IMR-90 (cell line): ENCODE results near the gene RNF166. TPM values are rescaled to one million over a fixed set of nuclear protein-coding genes. Genes with fewer than 3 reads are reported as not detected.

Experiments used
- ATAC-seq: fragments of 200-7000 bp; cut with Tn5 transposase; 2 replicates; pipeline ENCODE4 v1.9.1; 2020; ENCODE audit warnings: low read depth, mild to moderate bottlenecking, moderate library complexity
- BruUV-seq: library from RNA; stranded (reverse); fragments of 400-500 nt; replicated peaks from 2 replicates; lab custom pipeline; 2021; lab: Mats Ljungman, UMichigan
- CTCF ChIA-PET: fragments of 300-600 bp; formaldehyde crosslinking; extraction: SDS; loops from one replicate; lab custom pipeline; 2021; ENCODE audit warnings: antibody characterized with exemption; lab: Yijun Ruan, JAX
- POLR2A ChIA-PET: fragments of 300-600 bp; sonication (Branson Sonifier 250); formaldehyde crosslinking; loops from one replicate; lab custom pipeline; 2022; ENCODE audit warnings: antibody characterized with exemption; ENCODE audit not compliant: unreplicated experiment; lab: Charles Lee
- DNase-seq: peaks from one replicate; pipeline ENCODE4 v3.0.0; 2013
- H2AFZ ChIP-seq: replicated peaks from 2 replicates; pipeline ENCODE3; 2013; ENCODE audit warnings: low read length, mild to moderate bottlenecking; ENCODE audit not compliant: poor library complexity
- H2AK5ac ChIP-seq: 2 replicates; pipeline ENCODE4 v1.6.1; 2013; ENCODE audit warnings: low read depth, low read length, inconsistent platforms
- H2AK9ac ChIP-seq: replicated peaks from 2 replicates; pipeline ENCODE3; 2013; ENCODE audit warnings: mild to moderate bottlenecking, low read depth, low read length, moderate library complexity; ENCODE audit not compliant: poor library complexity
- H2BK120ac ChIP-seq: 2 replicates; pipeline ENCODE4 v1.6.1; 2013; ENCODE audit warnings: low read depth, low read length, inconsistent platforms
- H2BK15ac ChIP-seq: 3 replicates; pipeline ENCODE4 v1.6.1; 2013; ENCODE audit warnings: low read depth, low read length, inconsistent platforms
- H2BK20ac ChIP-seq: 2 replicates; pipeline ENCODE4 v1.6.1; 2013; ENCODE audit warnings: low read depth, mild to moderate bottlenecking, inconsistent platforms, low read length, moderate library complexity
- H2BK5ac ChIP-seq: 2 replicates; pipeline ENCODE4 v1.6.1; 2013; ENCODE audit warnings: mild to moderate bottlenecking, low read depth, low read length, inconsistent platforms; ENCODE audit not compliant: poor library complexity, severe bottlenecking
- H3K14ac ChIP-seq: replicated peaks from 2 replicates; pipeline ENCODE4 v1.6.1; 2013; ENCODE audit warnings: low read depth, low read length, inconsistent platforms
- H3K18ac ChIP-seq: 2 replicates; pipeline ENCODE4 v1.6.1; 2013; ENCODE audit warnings: low read depth, low read length, control low read depth
- H3K23ac ChIP-seq: 2 replicates; pipeline ENCODE4 v1.6.1; 2013; ENCODE audit warnings: low read depth, low read length, inconsistent platforms
- H3K27ac ChIP-seq: 2 replicates; pipeline ENCODE4 v1.5.1; 2013; ENCODE audit warnings: mild to moderate bottlenecking, control low read depth, low read length; ENCODE audit not compliant: insufficient read depth
- H3K27me3 ChIP-seq: 2 replicates; pipeline ENCODE4 v1.6.1; 2013; ENCODE audit warnings: low read length; ENCODE audit not compliant: control insufficient read depth, insufficient read depth
- H3K36me3 ChIP-seq: 2 replicates; pipeline ENCODE4 v1.6.1; 2013; ENCODE audit warnings: low read length, mixed read lengths; ENCODE audit not compliant: control insufficient read depth, insufficient read depth
- H3K4ac ChIP-seq: 2 replicates; pipeline ENCODE4 v1.6.1; 2013; ENCODE audit warnings: low read depth, low read length, inconsistent platforms
- H3K4me1 ChIP-seq: 2 replicates; pipeline ENCODE4 v1.6.1; 2013; ENCODE audit warnings: low read length, mixed read lengths; ENCODE audit not compliant: control insufficient read depth, insufficient read depth
- H3K4me2 ChIP-seq: 2 replicates; pipeline ENCODE4 v1.6.1; 2013; ENCODE audit warnings: low read depth, mild to moderate bottlenecking, control low read depth, low read length, moderate library complexity
- H3K4me3 ChIP-seq: 2 replicates; pipeline ENCODE4 v1.5.1; 2013; ENCODE audit warnings: low read depth, mild to moderate bottlenecking, control low read depth, low read length, moderate library complexity; ENCODE audit not compliant: insufficient read depth
- H3K56ac ChIP-seq: 2 replicates; pipeline ENCODE4 v1.6.1; 2013; ENCODE audit warnings: low read length, inconsistent platforms; ENCODE audit not compliant: insufficient read depth; ENCODE audit errors: extremely low read depth
- H3K79me1 ChIP-seq, 2 experiments: 2 replicates each; pipeline ENCODE4 v1.6.1; 2013; ENCODE audit warnings: low read length in 2 of 2, inconsistent platforms in 1 of 2, low read depth in 1 of 2
- H3K9ac ChIP-seq: 2 replicates; pipeline ENCODE4 v1.6.1; 2013; ENCODE audit warnings: low read depth, low read length, control low read depth
- H3K9me1 ChIP-seq: 2 replicates; pipeline ENCODE4 v1.6.1; 2013; ENCODE audit warnings: low read length, inconsistent platforms; ENCODE audit not compliant: insufficient read depth
- H3K9me3 ChIP-seq: 2 replicates; pipeline ENCODE4 v1.6.1; 2013; ENCODE audit warnings: low read length; ENCODE audit not compliant: control insufficient read depth, insufficient read depth
- H4K20me1 ChIP-seq: 2 replicates; pipeline ENCODE4 v1.6.1; 2013; ENCODE audit warnings: low read length, inconsistent platforms; ENCODE audit not compliant: insufficient read depth
- H4K5ac ChIP-seq: 2 replicates; pipeline ENCODE4 v1.6.1; 2013; ENCODE audit warnings: mild to moderate bottlenecking, low read depth, low read length, control low read depth
- H4K8ac ChIP-seq, 2 experiments: 2 replicates each; pipeline ENCODE4 v1.6.1; 2013; ENCODE audit warnings: low read depth in 2 of 2, low read length in 2 of 2, control low read depth in 1 of 2, inconsistent platforms in 1 of 2
- H4K91ac ChIP-seq: 2 replicates; pipeline ENCODE4 v1.6.1; 2013; ENCODE audit warnings: low read depth, low read length, inconsistent platforms; ENCODE audit not compliant: insufficient read depth
- FOS ChIP-seq: fragments of 150-350 bp; IDR thresholded peaks from 2 replicates; pipeline ENCODE4 v1.6.1; 2016; ENCODE audit warnings: low read depth, low read length
- NFE2L2 ChIP-seq: fragments of 150-350 bp; IDR thresholded peaks from 2 replicates; pipeline ENCODE4 v1.6.1; 2016; ENCODE audit warnings: low read depth, mild to moderate bottlenecking, low read length
- POLR2A ChIP-seq: IDR thresholded peaks from 2 replicates; pipeline ENCODE4 v1.6.1; 2012; ENCODE audit warnings: mild to moderate bottlenecking, low read depth, low read length
- RFX5 ChIP-seq: IDR thresholded peaks from 2 replicates; pipeline ENCODE4 v1.8.0; 2012; ENCODE audit warnings: low read depth, mild to moderate bottlenecking, low read length, moderate library complexity
- SMC3 ChIP-seq: fragments of 150-350 bp; IDR thresholded peaks from 2 replicates; pipeline ENCODE4 v1.6.1; 2016; ENCODE audit warnings: low read depth, mild to moderate bottlenecking, antibody characterized with exemption, low read length, moderate library complexity
- WGBS, 2 experiments: methylation state at CpG; one replicate each; pipeline versions ENCODE4 v1.1.5 to v1.1.7; 2013; ENCODE audit warnings: missing lambda C conversion rate in 2 of 2; ENCODE audit not compliant: insufficient read length in 1 of 2; ENCODE audit errors: extremely low coverage in 2 of 2; 5-methylcytosine and 5-hydroxymethylcytosine counted together
- dilution Hi-C: fragments of 300-500 bp; cut with HindIII; formaldehyde crosslinking; loops from one replicate; pipeline ENCODE4 v1.14.3; 2018; ENCODE audit warnings: low sequenced_read_pairs; ENCODE audit not compliant: unreplicated experiment
- in situ Hi-C: fragments of 300-500 bp; cut with MboI; formaldehyde crosslinking; loops from 3 replicates; pipeline ENCODE4 v1.14.3; 2019; ENCODE audit warnings: low sequenced_read_pairs, inconsistent platforms, mixed read lengths
- intact Hi-C: fragments of 100-400 bp; cut with micrococcal nuclease; formaldehyde crosslinking; loops from 2 replicates; pipeline ENCODE4 v1.10.0; 2022
- polyA plus RNA-seq, 3 experiments: library from polyadenylated mRNA; depleted of rRNA; stranded (reverse); fragments of >200 nt; gene quantifications; 2 replicates each; pipeline ENCODE4 v1.2.3, GENCODE V29; 2012; ENCODE audit warnings: low replicate concordance in 1 of 3
- total RNA-seq: library from RNA; depleted of rRNA; stranded (reverse); fragments of >200 nt; gene quantifications from 2 replicates; pipeline ENCODE4 v1.2.3, GENCODE V29; 2012

The RNF166 gene
- total and polyA plus RNA-seq, 2 of the 4 experiments (the other 2 are of a cell fraction): 8.1 to 17.4 TPM

GRCh38 chr16:88671806-88672205 is 34.4 kb downstream of the RNF166 start:
- Histone ChIP-seq H3K36me3 (peaks cover 8% of the 10 kb centered on the region; the same call in 1 of the 2 replicates), H2BK20ac (no peak overlapping the region), H4K20me1 (no peaks in the 10 kb centered on the region), H4K8ac (no peak overlapping the region), H2BK120ac (no peak overlapping the region), H3K79me1 (no peaks in the 10 kb centered on the region), H3K56ac (no peak overlapping the region), H2AK5ac (no peak overlapping the region), H3K27ac (no peak overlapping the region), H3K4me2 (no peak overlapping the region), H2BK5ac (no peak overlapping the region), H3K4ac (no peak overlapping the region), H2AK9ac (no peak overlapping the region), H2AFZ (no peak overlapping the region), H3K14ac (no peak overlapping the region), H2BK15ac (no peak overlapping the region), H3K4me3 (no peak overlapping the region), H3K4me1 (no peaks in the 10 kb centered on the region), H3K18ac (no peak overlapping the region), H4K5ac (no peak overlapping the region), H3K9ac (no peak overlapping the region), H3K9me1 (no peaks in the 10 kb centered on the region), H3K23ac (no peak overlapping the region), H3K27me3 (no peaks in the 10 kb centered on the region), H3K9me3 (no peaks in the 10 kb centered on the region), H4K91ac (no peak overlapping the region)
- no TSS peak for BruUV-seq
- intact Hi-C loops (no loop called here), dilution Hi-C loops (no loop called here), in situ Hi-C loops (no loop called here)
- TF ChIP-seq NFE2L2 (no peak), SMC3 (no peak), RFX5 (no peak), FOS (no peak), POLR2A (no peak)
- WGBS, 2 experiments: 94% methylated on average over 21 of the region's 23 CpGs; no CpG with 5 or more reads in 1 of the 2 experiments
- ATAC-seq (no peak), DNase-seq (no peak)
- CTCF ChIA-PET: interaction anchor here (1.4 kb wide), 1 partner anchor 9 kb away, joined by 4 read pairs; the partner anchor contains the start of gene MVD
- POLR2A ChIA-PET: no interaction called here
